NCI-H1930 (cell line): ENCODE measurements around the gene CDH2.
A peak's percentile ranks its signal among the peaks of the same experiment; 100 is the strongest.

Source experiments
- DNase-seq, 2 experiments: peaks; one replicate each; lab custom pipeline; 2025; lab: John Stamatoyannopoulos, UW

The CDH2 gene

DNA sequence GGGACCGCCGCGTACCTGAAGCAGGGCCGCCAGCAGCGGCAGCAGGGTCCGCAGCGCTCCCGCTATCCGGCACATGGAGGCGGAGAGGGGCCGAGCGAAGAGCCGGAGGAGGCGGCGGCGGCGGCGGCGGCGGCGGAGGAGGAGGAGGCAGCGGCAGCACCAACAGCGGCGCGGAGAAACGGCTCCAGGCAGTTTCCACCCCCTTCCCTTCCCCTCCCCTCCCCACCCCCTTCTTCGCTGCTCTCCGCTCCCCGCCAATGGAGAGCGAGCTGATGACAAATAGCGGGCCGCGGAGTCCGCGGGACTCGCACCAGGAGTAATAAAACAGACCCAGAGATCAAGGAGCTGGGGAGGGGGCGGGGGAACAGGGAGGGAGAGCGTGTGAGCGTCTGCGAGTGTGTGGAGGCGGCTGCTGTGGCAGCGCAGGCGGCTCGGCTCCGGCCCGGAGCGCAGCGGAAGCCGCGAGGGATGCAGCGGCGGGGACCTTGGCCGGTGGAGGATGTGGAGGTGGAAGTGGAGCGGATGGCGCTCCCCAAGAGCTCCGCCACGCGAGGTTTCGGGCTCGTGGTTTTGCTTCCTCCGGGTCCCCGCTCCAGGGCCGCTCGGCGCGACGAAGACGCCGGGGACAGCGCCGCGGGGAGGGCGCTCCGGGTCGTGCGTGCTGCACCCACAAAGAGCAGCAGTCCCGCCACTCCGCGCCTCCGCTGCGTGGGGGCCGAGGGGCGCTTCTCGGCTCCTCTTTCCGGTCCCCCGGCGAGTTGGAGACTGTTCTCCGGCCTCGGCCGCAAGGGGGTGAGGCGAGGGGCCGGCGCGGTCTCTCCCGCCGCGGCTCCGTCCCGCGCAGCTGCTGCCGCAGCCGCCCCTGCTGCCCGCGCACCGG lies at the start of gene CDH2:
Gene CDH2 (minus strand): TSS at position 183 of the 880 bp plus-strand sequence. CDS start 108 bp downstream, at position 75.
- peak; percentile 79 to 83 for DNase-seq

DNA sequence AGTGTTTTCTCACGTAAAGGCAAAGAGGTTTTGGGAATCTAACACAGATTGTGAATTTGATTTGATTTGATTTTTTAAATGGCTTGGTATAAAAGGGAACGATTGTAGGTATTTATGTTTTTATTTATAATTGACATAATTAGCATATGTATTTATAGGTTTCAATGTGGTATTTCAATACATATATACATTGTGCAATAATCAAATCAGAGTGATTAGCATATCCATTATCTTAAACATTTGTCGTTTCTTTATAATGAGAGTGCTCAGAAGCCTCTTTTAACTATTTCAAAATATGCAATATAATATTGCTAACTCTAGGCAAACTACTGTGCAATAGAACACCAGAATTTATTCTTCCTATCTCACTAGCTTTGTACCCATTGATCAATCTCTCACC lies 35.1 kb upstream of the CDH2 start:
- no peak for DNase-seq

DNA sequence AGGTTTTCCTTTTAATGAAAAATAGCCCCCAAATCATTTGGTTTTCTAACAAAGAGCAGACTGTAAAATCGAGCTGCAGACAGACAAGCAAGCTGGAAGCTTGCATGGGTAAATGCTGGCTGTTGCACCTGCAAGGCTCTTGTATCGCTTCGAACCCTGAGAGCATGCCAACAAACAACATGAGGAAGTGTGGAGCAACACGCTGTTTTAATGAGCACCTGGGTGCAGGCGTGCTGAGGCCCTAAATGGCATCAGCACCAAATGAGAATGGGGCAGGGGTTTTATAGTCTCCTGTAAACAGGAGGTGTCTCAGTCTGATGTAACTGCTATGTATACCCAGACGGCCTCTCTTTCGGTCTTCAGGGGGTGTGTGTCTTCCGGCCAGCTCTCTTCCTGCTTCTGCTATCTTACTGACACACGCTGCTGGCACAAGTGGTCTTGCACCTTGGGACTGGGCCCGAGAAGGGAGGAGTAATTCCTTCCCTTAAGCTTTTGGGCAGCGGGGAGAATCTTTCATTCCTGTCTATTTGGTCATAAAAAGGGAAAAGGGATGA lies 31.9 kb upstream of the CDH2 start:
- no peak for DNase-seq

DNA sequence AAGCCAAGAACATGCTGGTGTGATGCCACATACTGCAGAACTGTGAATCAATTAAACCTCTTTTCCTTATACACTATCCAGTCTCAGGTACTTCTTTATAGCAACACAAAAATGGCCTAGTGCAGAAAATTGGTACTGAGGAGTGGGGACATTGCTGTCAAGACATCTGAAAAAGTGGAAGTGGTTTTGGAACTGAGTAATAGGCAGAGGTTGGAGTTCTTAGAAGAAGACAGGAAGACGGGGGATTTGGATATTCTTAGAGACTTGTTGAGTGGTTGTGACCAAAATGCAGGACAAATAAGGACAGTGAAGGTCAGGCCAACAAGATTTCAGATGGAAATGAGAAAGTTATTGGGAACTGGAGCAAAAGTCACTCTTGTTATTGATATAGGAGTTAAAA lies 31.3 kb upstream of the CDH2 start:
- no peak for DNase-seq

DNA sequence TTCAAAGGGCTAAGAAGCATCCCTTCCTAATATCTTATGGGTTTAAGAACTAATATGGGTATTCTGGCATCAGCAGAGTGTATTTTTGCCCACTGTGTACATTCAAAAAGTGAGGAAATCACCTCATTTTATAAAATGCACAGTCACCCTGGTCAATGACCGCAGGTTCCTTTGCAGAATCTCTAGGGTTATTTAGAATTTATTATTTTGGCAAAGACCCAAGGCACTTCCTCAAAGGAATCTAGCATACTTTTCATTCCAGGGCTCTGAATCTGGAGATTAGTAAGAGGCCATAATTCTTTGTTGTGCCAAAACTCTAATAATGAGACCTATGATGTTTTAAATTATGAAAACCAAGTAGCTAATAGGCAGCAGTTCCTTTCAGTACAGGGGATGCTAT lies 27.2 kb upstream of the CDH2 start:
- DNase-seq = no peak

DNA sequence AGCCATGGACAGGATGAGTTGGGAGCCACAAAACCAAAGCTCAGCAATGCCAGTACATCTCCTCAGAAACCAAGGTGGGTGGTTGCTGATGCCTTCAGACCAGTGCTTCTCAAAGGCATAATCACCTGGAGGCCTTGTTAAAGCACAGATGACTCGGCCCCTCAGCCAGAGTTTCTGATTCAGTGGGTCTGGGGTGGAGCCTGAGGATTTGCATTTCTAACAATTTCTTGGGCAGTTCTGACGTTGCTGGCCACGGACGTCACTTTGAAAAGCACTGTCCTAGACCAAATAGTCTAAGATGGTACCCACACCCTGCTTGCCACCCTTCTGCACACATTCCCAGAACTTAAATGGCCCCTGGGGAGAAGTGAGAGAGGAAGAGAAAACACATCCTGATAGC lies 24.1 kb upstream of the CDH2 start:
- no peak for DNase-seq

DNA sequence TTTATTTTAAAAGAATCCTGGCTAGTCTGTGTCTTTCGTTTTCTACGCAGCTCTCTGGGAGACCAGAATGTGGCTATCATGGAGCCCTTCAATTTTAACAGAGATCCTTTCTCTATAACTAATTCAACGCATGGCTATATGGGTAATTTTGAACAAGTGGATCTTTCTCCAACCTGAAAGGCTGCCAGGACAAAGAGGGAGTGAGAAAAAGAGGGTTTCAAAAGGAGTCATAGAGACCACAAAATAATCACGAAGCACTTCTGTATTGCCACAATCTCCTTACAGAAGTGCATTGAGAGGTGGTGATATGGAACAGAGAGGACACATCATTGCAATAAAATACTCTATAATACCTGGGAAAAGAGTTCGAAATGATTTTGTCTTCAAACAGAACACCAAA lies 21.7 kb upstream of the CDH2 start:
- DNase-seq = peak in 1 of 2 experiments; percentile 23

DNA sequence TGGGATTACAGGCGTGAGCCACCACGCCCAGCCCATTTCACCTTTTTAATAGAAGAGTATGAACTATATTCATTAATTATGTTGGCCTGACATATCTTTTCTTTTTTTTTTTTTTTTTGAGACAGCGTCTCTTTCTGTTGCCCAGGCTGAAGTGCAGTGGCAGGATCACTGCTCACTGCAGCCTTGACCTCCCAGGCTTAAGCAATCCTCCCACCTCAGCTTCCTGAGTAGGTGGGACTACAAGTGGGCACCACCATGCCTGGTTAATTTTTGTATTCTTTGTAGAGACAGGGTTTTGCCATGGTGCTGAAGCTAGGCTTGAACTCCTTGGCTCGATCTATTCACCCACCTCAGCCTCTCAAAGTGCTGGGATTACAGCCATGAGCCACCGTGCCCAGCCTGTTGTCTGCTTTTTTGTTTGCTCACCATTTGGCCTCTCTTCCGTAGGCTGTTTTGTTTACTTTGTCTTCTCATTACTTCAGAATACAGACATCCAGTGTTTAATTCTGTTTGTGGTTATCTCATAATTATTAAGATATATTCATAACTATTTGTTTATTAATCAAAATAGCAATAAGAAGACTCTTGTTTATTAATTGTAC lies 16.3 kb upstream of the CDH2 start:
- no peak for DNase-seq

DNA sequence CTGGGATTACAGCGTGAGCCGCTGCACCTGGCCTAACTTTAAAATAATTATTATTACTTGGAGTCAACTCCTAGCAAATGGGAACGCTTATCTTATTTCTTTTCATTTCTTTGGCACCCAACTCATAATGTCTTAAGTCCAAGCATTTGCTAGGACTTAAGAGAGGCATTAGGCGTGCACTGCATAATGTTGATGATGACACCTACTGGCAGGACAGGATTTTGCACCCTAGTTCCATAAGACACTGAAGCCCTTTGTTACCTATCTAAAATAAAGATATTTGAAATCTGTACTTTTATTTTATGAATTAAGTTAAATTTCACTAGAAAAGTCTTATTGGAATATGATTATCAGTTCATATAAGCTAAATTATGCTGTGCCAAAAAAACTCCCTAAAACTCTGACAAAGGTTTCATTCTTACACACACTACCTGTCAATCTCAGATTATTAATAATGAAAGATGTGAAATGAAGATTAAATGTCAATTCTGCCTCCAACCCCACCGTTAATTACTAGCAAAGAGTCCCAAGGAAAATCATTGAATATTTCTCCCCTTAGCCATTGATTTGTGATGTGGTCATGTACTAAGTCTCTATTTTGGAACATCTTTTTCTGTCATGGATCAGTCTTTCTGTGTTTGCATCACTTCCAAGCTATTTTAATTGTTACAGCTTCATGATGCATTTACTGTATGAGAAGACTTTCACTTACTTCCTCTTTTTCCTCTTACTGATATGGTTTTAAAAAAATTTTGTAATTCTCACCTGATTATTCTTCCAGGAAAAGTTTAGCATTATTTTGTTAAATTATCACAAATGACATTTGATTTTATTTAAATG lies 12.7 kb upstream of the CDH2 start:
- no peak for DNase-seq

DNA sequence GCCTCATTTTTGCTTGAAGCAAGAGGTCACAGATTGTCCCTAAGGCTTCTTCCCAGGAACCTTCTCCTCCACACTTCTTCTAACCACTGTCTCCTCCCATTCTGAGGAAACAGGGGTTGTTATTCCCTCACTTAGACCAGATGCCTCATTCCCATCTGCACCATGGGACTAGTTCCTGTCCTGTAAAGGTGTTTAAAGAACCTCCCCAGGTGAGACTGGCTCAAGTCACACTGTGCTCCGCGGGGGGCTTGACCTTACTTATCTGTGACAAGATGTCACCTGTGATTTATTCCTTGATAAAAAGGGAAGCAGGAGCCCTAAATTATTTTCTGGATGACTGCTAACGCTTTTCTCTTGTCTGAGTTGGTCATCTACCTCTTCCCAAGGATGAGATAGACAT lies 8.2 kb upstream of the CDH2 start:
- no peak for DNase-seq

DNA sequence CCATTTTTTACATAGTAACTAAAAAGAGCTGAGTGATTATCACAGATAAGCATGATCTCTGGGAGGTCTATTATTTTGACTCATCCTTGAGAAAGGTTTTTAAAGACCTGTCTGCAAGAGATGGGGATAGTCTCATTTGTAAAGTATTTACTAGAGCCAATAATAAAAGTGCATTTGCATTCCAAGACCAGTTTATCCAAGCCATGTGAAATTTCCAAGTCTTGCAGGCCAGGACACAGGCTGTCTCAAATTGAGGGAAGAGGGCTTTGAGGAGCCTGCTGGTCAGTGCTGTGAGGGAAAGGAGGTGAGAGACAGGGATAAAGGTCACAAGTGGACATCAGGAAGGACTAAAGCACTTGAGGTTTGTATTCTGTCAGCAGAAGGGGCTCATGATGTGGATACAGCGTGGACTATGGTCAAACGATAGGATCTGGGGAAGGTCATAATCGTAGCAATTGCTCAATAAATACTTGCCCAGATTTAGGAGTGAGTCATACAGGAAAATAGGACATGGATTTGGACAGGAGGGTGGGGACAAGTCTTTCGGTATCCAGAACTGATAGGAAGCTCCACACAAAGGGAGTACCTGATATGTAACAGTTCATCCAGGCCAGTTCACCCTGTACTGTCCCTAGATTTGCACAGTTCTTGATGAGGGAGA lies 6.6 kb upstream of the CDH2 start:
- DNase-seq = no peak

DNA sequence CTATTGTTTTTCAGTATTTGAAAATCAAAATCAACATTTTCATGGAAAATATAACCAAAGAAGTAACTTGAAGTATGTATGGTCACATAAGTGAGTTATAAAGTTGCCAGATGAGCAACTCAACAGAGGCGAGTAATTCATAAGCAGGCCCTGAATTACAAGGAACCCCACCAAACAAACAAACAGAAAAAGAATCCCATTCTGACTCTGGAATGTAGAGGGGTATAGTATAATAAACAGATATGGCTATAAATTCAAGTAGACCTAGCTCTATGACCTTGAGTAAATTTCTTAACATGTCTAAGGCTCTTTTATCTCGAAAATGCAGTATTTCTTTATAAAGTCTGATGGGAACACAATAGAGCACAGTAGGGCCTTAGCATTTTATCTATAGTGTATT lies 4.7 kb upstream of the CDH2 start:
- DNase-seq = no peak

DNA sequence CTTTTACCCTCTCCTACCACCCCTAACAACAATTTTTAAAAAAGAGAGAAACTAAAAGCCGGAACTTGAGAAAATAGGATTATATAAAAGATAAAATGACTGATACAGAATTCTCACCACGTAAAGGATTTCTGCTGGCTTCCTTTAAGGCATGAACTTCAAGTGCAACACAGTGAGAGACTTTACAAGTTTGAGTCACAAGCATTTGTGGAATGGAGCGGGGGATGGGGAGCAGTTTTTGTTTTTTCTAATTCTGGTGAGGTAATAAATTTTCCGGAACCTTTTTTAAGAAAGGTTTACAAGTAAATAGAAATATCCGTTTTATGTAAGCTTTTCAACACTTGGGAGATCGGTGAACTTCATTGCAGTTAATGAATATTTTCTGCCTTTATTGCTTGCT lies 1.8 kb upstream of the CDH2 start:
- no peak for DNase-seq

DNA sequence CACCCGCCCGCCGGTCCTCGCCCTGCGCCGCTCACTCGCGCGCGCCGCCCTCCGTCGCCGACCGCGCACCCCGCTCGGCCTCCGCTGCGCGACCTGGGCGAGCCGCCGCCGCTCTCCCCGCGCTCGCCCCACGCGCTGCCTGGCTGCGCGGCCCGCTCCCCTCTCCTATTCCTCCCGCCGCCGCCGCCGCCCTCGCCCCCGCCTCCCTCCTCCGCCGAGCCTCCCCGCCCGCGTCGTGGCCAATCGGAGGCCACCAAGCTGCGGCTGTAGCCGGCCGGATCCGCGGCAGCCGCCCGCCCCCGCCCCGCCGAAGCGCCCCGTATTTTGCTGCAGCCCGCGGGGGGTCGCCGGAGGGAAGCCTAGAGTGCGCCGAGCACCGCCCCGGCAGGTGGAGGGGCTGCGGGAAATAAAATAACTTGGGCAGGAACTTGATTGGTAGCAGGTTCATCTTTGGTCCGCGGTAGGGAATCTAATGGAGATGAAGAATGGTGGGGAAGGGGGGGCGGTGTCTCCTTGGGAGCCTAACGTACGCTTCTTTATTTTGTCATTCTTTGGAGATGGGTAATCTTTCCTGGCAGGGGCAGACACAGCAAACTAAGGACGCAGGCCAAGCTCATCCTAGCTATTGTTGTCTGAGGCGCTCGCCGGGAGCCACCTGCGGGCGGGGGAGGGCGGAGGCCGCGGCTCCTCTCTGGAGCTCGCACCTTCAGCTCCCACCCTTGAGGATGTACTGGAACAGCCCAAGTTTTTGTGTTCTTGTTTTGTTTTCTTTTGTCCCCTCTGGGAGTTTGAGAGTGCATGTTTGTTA lies 1.1 kb upstream of the CDH2 start:
- peak; percentile 85 to 87 for DNase-seq

DNA sequence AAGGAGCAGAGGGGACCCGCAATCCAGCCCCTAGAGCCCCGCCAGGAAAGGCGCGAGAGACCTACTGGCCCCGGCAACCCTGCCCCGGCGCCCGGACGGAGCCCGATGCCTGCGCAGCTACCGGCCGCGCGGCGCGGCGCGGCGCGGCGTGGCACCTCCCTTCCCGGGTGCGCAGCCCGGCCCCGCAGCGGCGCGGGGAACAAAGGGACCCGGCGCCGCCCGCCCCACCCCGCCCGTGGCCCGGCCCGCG lies 307 bp downstream of the CDH2 start:
- DNase-seq = no peak

DNA sequence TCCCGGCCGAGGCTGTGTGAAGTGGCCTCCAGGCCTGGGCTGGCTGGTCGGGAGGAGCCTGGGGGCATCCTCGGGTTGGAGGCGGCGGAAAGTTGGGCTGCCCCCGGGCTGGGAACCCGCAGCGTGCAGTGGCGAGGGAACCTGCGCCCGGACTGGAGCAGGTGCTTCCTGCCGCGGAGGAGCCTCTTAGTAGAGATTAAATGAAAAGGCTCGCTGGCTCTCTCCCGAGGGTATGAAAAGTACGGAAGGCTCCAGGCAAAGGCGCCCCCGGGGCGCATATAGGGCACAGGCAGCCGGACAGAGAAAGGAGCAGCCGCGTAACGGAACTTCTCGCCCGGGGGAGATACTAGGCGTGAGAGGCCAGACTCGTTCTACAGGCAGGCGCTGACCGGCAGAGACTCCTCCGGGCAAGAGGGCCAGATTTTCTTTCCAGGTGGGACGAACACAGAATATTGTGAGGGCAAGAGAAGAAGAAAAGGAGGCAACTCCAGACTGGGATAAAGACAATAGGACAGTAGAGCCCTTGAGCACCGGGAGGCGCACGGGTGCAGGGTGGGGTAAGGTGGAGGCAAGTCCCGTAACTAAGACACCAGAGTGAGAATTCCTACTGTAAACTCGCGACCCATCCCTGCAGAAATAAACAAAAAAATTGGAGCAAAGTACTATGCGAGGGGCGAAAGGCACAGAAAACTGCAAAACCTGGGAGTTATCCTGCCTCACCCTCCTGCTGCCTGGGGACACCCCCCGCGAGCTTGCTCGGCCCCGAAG lies 816 bp downstream of the CDH2 start:
- DNase-seq = no peak

DNA sequence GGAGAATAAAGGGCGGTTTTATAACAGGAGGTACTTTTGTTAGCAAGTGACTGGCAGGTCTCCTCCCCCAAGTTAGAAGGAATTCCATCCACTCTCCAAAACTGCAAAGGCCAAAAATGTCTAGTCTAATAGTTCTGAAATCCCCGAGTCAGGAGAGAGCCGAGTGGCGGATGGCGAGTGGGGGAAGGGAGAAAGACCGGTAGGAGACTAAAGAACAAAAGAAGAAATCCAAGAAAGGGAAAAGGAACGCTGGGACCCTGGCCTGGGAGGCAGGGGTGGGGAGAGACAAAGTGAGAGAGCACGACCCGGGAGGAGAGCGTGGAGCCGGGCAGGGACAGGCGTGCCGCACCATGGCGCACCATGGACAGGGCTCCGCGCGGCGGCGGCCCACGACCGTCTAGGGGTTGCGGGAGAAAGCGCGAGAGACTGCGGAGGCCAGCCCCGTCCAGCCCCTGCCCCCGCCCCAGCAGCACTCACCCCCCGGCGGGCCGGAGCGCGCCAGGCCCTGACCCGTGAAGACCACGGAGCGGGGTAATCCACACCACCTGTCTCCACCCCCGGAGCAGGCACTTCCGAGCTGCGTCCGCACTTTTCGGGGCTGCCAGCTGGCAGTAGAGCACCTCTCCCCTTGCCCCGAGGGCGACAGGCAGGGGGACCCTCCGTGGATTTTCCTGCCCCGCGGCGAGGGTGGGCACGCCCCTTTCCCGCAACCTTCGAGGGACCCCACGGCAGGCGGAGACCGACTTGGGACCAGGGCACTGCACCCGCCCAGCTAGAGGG lies 1.6 kb downstream of the CDH2 start:
- DNase-seq = no peak

DNA sequence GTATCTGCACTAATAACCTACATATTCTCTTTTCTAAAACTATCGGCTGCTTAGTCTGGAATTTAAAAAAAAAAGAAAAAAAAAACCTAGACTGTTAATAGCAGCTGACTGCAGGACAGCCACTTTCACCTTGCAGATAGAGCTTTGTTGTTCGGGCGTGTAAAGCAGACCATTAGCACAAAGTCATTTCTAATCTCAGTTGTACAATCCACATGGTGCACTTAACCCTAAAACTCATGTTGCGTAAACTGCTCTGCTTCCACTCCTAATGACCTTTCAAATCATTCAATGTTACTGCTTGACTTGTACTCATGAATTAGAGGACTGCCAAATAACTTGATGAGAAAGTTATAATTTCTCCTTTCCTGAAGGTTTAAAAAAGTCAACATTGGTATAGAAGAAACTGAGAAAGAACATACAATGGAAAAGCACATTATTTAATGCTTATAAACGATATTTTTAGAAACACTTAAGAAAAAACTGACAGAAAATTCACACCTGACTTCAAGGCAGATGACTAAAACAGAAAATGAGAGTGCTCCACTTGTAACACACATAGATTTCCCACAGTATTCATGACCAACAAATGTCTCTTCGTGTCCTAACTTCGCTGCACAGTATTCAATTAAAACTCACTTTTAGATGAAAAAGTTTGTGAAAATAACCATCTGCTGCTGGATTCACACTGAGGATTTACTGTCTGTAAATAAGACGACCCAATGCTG lies 2.6 kb downstream of the CDH2 start:
- DNase-seq = no peak

DNA sequence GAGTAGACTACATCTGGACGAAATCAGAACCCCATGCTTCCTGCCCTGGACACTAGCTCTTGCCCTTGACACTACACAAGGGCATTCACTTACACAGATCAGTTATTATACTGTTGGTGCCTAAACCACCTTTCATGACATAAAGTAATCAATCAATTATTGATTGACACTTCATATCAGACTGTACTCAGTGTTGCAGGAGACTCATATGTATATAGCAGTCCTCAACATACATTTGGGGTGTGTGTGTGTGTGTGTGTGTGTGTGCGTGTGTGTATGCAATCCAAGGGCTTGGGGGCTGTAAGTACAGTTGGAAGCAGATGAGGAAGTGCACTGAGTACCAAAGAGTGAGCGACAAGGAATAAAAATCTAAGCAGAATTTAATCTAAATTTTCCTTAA lies 5.1 kb downstream of the CDH2 start:
- no peak for DNase-seq
